GM21367 (cell line): ENCODE results near the gene MAST2.

Experiments
- ATAC-seq: cut with Tn5 transposase; IDR thresholded peaks from one replicate; pipeline ENCODE4 v1.9.1; 2021; ENCODE audit not compliant: unreplicated experiment

Gene MAST2

DNA sequence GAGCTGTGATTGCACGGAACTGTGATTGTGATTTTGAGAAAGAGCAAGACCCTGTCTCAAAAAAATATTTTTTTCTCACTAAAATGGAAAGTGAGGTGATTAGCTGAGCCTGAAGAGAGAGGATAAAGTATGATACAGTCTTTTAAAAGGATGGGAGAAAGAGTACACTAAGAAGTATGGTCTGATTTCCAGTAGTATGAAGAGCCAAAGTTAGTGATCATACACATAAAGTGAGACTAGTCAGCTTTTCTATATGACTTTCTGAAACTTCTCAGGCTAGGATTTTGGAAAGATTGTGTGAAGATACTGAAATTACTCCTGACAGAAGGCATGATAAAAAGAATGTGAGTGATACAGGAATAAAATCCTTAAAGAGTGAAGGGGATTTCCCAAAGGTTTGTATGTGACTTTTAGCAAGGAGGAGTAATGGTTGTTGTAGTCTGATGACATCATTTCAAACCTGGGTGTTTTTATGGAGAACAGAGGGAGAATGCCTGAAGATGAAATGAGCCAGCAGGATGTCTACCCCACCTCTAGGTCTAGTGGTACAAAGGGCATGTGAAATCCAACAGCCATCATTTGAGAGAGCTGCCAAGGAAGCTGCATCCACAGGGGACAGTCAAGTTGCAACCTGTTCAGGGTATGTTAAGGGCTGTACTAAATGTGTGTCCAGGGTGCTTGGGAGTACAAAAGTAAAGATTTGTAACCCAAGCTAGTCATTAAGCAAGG, 171.3 kb downstream of the MAST2 start:
- ATAC-seq = no peak

DNA sequence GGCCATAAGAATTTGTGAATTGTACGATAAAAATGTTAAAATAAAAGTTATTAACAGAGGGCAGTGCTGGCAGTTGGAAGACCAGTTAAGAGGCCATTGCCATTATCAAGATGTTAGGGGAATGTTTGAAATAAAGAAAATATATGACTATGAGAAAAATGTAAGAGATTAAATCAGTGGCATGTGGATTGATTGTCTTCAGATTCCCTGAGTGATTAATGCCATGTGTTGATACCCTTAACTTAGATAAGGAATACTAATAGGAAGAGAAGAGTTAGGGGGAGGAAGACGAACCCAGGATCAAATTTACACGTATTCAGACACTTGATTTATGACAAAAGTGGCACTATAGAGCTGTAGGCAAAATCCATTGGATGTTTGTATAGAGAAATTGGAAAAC, 173.2 kb downstream of the MAST2 start:
- no peak for ATAC-seq

DNA sequence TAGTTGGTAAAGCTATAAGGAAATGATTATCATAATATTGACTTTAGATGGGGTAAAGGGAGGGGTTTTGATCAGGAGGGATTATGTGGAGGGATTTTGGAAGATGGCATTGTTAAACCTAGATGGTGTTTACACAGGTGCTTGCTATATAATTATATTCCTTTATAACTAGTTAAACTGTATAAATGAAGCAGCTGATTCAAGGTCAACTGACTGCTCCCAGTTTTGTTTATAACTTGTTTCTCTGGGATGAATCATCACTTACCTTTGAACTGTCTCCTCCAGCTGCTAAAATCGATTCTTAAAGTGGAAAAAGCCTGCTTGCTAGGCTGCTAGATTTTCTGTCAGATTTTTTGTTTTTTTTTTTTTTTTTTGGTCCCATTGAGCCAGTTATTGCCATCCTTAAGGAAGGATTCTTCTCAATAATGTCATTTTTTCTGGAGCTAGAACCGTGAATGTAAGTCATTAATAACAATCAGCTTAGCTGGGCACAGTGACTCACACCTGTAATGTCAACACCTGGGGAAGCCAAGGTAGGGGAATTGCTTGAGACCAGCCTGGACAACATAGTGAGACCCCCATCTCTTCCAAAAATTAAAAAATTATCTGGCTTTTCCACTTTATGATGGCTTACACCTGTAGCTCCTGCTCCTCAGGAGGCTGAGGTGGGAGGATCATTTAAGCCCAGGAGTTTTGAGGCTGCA, 175.8 kb downstream of the MAST2 start:
- ATAC-seq = no peak

DNA sequence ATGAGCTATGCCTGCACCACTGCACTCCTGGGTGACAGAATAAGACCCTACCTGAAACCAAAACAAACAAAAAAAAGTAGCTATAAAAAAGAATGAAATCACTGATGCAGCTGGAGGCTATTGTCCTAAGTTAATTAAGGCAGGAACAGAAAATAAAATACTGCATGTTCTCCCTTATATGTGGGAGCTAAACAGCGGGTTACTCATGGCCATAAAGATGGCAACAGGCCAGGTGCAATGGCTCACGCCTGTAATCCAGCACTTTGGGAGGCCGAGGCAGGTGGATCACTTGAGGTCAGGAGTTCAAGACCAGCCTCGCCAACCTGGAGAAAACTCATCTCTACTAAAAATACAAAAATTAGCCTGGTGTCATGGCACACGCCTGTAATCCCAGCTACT, 176.4 kb downstream of the MAST2 start:
- no peak for ATAC-seq

DNA sequence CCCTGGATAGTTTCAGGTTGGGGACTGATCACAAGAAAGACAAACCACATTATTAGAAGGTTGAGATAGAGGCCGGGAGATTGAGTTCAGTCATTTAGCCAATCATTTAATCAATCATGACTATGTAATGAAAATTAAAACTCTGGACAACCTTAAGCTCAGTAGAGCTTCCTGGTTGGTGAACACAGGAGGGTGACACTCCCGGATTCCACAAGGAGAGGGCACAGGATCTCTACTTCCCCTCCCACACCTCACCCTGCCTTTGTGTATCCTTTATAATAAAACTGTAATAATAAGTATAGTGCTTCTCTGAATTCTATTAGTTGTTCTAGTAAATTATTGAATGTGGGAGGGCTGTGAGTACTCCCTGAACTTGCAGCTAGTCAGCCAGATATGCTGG, 178.9 kb downstream of the MAST2 start:
- ATAC-seq = no peak

DNA sequence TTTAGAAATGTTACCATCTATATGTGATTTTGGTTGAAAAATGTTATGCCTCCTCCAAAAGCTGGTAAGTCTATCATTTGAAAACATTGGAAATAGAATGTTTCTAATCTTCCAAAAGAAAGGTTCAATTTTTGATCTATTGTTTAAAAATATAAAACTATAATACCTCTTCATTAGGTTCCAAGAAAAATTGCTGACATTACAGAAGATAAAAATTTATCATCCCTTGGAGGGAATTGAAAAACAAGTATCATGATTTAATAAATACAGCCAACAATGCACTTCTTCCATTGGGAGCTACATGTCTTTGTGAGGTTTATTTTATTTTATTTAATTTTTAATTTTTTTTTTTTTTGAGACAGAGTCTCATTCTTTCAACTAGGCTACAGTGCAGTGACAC, 180.6 kb downstream of the MAST2 start:
- ATAC-seq = no peak

DNA sequence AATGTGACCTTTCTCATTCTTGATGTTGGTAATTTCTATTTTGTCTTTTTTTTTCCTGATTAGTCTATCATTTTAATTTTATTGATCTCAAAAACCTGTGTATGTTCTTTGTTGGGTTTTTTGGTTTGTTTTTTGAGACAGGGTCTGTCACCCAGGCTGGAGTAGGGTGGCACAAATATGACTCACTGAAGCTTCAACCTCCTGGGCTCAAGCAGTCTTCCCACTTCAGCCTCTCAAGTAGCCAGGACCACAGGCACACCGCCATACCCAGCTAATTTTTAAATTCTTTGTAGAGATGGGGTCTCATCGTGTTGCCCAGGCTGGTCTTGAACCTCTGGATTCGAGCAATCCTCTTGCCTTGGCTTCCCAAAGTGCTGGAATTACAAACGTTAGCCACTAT, 183.8 kb downstream of the MAST2 start:
- no peak for ATAC-seq

DNA sequence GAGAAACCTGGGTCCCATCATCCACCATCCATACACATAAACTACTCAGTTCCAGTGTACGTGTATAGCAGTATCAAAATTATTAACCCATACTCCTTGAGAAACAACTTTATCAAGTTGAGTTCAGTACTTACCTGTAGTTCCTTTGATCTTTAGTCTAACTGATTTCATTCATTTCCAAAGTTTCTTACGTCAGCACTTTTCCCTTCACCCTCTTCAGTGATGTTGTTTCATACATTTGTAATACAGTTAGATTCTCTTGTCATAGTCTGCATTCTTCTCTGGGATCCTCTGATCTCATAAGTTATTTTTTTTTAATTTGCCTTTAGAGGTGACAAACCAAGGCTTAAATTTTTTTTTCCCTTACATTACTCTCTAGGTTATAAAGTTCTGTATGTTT, 185.8 kb downstream of the MAST2 start:
- ATAC-seq = no peak

DNA sequence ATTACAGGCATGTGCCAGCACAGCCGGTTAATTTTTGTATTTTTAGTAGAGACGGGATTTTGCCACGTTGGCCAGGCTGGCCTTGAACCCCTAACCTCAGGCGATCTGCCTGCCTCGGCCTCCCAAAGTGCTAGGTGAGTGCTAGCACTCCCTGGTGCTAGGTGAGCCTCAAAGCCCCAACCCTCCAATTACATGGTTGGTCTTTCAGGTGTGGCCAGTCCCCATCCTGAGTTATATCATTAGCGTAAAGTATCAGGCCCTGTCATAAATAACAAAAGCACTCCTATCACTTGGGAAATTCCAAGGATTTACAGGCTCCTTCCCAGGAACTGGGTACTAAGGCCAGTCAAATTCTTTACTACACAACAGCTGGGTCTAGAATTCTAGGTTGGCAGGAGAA, 191.0 kb downstream of the MAST2 start:
- ATAC-seq = no peak

DNA sequence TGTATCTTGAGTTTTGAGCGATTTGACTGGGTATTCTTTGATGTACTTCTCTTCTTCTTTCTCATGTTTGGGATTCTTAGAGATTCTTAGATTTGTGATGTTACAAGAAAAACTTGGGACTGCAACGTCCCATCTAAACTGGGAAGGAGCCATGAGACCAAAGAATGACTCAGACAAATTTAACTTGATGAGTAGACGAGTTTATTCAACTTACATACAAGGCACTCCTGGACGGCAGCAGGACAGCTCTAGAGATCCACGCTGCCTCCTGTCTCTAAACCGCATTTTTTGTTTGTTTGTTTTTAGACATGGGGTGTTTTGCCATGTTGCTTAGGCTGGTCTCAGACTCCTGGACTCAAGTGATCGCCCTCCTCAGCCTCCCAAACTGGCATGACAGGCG, 191.9 kb downstream of the MAST2 start:
- ATAC-seq = no peak

DNA sequence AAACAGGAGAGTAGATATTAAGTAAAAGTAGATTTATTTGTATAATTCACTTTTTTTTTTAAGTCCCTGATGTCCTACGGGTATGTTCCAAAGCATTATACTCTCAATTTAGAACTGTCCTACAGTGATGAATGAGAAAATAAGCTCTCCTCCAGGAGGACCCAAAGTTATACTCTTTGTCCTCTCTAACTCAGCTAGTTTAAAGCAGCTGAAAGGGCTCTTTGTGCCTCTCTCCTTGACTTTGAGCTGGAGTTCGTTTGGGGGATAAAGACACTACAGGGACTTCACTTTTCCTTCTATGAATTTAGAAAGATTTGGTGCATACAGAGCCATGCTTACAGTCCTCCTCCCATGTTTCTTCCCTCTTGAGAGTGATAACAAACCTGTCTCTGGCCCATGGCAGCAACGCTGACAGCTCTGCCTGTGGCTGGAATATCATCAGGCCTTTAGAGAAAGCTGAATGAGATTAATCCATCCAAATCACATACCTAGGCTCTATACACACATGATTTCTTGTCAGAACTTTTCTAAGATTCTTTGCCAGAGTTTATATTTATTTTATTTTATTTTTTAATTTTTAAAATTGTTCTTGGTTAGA, 194.7 kb downstream of the MAST2 start:
- no peak for ATAC-seq

DNA sequence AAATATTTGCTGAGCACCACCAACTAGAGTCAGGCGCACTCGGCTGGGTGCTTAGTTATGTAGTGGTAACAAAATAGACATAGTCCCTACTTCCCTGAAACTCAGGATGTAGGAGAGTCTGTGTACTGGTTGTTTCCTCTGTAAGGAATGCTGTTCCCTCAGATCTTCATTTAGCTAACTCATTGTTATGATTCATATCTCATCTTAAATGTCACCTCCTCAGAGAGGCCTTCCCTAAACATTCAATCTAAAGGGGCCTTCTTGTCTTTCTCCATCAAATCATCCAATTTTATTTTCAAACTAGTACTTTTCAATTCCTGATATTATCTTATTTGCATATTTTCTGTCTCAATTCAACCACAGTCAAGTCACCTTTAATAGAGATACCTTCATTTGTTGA, 196.1 kb downstream of the MAST2 start:
- no peak for ATAC-seq

DNA sequence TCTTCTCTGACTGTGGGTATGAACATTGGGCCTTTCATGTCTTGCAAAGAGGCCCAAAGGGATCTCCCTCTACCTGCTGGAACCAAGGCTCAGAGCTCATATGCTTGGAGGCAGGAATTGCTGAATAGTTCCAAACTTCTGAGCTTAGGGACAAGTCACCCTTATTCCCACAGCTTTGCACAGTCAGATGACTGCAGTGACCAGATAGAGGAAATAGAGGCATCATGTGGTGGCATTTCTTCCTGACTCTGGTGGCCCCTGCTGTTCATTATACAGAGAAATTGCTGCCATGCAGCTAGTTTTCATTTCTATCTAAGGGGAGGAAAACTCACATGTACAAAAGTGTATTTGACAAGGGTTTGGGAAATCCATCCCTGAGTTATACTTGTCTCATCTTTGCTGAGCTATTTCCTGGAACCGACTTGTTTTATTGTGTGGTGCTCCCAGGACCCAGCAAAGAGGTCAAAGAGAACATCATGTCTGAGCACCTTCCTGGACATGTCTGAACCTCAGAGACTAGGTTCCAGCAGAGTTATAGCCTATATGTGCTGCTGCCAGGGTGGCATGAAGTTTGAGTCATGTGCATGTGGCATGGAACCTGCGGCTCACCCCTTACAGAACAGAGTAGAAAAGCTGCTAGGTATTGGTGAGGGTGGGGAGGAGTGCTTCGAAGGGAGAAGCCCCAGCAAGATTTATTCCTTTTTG, 197.8 kb downstream of the MAST2 start:
- no peak for ATAC-seq

DNA sequence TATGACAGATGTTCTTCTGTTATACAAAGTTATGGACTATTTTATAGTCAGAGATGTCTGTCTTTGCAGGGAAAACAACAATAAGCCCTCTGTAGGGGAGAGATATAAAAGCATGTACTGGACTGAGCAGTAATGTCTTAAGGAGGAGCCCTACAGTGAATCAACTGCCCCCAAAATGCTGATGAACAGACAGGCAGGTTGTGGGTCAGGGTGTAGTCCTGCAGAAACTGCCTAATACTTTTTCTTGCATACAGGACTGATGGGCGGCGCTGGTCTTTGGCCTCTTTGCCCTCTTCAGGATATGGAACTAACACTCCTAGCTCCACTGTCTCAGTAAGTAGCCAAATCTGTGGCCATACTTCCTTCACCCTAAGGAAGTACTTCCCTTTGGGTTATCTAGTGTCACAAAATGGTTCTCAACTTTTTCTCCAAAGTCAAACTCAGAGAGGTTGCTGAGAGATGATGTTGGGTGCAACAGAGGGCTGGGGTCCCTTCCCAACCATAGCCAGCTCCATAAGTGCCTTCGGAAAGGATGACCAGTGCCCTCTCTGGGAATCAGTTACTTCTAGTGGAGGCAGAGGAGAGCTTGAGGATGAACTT, 199.2 kb downstream of the MAST2 start:
- no peak for ATAC-seq

DNA sequence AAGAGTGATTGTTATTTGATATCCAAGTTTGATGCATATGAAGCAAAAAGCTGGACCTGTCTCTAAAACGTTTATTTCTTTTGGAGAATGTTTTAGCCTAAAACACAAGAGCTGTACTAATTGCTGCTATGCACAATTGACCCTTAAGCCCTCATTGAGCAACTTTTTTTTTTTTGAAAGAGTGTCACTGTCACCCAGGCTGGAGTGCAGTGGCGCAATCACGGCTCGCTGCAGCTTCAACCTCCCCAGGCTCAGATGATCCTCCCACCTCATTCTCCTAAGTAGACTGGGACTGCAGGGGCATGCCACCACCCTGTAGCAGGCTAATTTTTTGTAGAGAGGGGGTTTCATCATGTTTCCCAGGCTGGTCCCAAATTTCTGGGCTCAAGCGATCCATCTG, 199.9 kb downstream of the MAST2 start:
- no peak for ATAC-seq

DNA sequence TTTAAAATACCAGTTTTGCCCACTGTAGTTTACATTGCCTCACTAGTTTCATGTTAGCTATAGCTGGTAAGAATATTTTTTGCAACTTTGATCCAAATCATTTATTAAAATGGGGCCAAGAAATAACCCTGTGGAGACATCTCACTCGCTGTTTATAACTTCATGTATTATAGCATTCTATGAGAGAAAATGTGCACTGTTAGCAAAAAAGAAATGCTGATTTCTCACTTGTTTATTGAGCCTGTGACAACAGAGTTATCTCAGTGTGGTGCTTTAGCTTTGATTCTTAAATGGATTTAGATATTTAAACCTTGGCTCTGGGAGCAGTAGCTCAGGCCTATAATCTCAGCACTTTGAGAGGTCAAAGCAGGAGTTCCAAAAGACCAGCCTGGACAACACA, 201.1 kb downstream of the MAST2 start:
- no peak for ATAC-seq

DNA sequence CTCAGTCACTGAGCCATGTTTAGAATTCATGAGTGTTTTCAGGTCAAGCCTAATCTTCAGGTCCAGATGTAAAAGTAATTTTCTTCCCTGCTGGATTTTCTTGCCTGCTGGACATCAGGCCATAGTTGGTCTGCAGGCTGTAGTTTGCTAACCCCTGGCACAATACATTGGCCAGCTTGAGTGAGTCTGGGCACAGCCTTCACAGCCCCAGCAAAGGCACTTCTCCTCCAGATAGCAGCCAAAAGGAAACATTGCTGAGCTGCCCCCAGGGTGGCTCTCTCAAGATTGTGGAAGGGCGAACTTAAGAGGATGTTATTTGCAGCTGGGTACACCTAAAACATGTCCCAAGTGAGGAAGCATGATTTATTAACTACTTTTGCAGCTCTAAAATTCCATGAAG, 202.2 kb downstream of the MAST2 start:
- no peak for ATAC-seq

DNA sequence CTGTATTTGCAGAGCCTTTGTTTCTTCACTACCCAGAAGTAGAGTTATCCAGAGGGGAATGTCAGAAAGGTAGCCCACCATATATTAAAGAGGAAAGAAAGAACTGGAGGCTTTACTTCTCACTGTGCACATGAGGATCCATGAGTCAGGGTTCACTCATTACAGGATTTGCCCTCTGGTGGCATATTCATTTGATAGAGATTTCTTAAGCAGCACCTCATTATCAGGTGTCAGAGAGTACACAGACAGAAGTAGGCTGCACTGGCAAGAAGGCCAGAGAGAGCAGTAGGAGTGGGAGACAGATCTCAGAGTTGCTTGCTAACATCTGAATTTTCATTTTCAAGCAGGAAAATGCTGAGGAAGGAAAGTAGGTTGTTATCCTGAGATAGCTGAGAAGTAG, 205.2 kb downstream of the MAST2 start:
- no peak for ATAC-seq

DNA sequence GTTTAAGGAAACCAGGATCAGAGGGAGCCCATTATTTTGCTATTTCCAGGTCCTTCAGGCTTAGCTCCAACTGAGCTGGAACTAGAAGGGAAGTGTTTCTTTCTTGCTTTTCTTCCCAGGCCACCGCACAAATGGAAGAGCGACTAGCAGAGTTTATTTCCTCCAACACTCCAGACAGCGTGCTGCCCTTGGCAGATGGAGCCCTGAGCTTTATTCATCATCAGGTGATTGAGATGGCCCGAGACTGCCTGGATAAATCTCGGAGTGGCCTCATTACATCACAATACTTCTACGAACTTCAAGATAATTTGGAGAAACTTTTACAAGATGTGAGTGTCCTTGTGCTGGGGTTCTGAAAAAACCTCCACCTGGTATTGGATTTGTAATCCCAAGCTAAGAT, 207.2 kb downstream of the MAST2 start:
- ATAC-seq = no peak

DNA sequence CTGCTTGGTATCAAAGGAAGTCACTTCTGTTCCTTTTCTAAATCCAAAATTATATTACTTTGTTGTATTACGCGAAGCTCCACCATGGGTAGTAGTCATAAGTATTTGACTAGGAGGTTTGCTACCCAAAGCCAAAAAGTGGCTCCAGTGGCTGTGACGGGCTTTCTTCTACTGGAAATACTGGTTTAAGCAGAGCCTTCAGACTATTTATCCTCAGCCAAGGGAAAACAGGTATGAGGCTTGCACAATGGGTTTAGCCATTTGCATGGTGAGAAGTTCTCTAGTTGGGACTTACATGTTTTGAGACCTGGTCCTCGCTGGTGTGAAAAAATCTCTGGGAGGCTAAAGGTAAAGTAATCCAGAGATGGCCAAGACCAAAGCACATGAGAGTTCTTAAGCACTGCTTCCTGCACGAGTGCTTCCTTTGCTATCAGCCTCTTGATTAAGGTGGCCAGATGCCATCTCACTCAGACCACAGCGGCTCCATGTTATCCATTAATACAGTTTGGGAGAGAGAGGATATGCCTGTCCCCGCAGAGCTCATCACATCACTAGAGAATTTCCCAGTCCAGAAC, 207.8 kb downstream of the MAST2 start:
- ATAC-seq = no peak

DNA sequence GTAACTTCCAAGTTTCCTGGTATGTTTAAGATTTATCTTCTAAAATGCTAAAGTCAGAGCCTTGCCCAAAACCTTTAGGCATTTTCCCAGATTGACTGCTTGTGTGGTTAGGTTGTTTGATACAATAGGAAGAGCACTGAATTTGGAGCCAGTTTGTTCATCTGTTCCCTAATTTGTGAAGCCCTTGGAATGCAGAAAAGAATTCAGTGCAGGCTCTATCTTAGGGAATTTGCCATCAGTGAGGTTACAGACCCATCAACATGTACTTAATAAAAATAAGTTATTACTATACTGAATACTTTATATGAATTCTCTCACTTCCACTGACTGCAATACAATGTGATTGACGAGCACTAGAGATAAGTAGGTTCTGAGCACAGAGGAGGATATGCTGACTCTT, 208.8 kb downstream of the MAST2 start:
- ATAC-seq = no peak
